Breast epithelium (tissue), 3 donors: ENCODE results near the gene MARCHF7.

Experiments used
- CTCF ChIP-seq, 3 donors: fragments of 450-650 bp; IDR thresholded peaks; one replicate each; pipeline ENCODE4 v1.5.1; 2016 to 2017; ENCODE audit warnings: antibody characterized with exemption in 3 of 3, mild to moderate bottlenecking in 3 of 3, moderate library complexity in 3 of 3
- POLR2A ChIP-seq: fragments of 450-650 bp; IDR thresholded peaks from one replicate; pipeline ENCODE4 v1.6.1; 2016; ENCODE audit warnings: antibody characterized with exemption, mild to moderate bottlenecking, moderate library complexity
- POLR2AphosphoS5 ChIP-seq, 3 donors: sonication (generic); formaldehyde crosslinking; IDR thresholded peaks; one replicate each; pipeline ENCODE4 v1.6.1; 2017; ENCODE audit warnings: antibody characterized with exemption in 3 of 3

- TF ChIP-seq POLR2A (no peak), CTCF (IDR thresholded peaks at IDR 0.05) (no peak), POLR2AphosphoS5 (IDR thresholded peaks at IDR 0.05) (no peak)
These were observed 35.8 kb downstream of the MARCHF7 start for GRCh38 chr2:159748089-159748488.
